ENCODE measurements around the gene CLDN3. TPM values are rescaled to one million over a fixed set of nuclear protein-coding genes. Genes with fewer than 3 reads are reported as not detected.

Gene CLDN3
- total and polyA plus RNA-seq, 10 of the 15 experiments (the other 5 are each of a cell fraction or from before 2014, with no cell fraction given), result 0.05 TPM; not detected in 9

DNA sequence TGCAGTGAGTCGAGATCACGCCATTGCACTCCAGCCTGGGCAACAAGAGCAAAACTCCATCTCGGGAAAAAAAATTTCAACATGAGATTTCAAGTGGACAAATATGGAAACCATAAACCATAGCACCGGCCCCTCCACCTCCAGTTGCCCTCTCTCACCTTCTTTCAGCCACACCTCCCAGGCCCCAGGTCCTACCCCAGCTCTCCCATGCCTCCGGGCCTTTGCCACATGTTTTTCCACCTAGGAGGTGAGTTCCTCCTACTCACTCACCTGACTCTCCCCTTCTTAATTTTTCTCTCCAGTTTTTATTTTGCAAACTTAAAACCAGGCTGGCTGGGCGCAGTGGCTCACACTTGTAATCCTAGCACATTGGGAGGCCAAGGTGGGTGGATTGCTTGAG, 47.1 kb upstream of the CLDN3 start:
- FAIRE-seq (no peak), DNase-seq (ENCODE audit: low read depth, low spot score) (no peak), ATAC-seq (no peak)
- no peaks in the 10 kb centered on the region for H3K36me3 ChIP-seq (ENCODE audit: control insufficient read depth in 2 of 2, insufficient read depth in 2 of 2, low read length in 1 of 2)
- TF ChIP-seq USF2 (IDR thresholded peaks at IDR 0.05; ENCODE audit: borderline replicate concordance, low read depth, low read length) (no peak), ZZZ3 (IDR thresholded peaks at IDR 0.05; ENCODE audit: control insufficient read depth, insufficient read length, low read depth) (no peak), MEF2A (IDR thresholded peaks at IDR 0.05; ENCODE audit: insufficient read depth, low read depth, low read length) (no peak), BMI1 (IDR thresholded peaks at IDR 0.05; ENCODE audit: borderline replicate concordance) (no peak), MYB (IDR thresholded peaks at IDR 0.05; ENCODE audit: borderline replicate concordance, low read depth, low read length) (no peak), ZSCAN29 (IDR thresholded peaks at IDR 0.05) (no peak), CREM (IDR thresholded peaks at IDR 0.05; ENCODE audit: low read depth) (no peak), NR2F1 (conservative IDR thresholded peaks at IDR 0.05) (no peak), SMAD1 (IDR thresholded peaks at IDR 0.05; ENCODE audit: low read depth, partially characterized antibody) (no peak), FOXK2 (IDR thresholded peaks at IDR 0.05) (no peak), SREBF2 (IDR thresholded peaks at IDR 0.05; ENCODE audit: low read length) (no peak), MEF2B (IDR thresholded peaks at IDR 0.05; ENCODE audit: partially characterized antibody, poor library complexity, severe bottlenecking) (no peak), KDM1A (IDR thresholded peaks at IDR 0.05; ENCODE audit: borderline replicate concordance) (no peak), IKZF1 (conservative IDR thresholded peaks at IDR 0.05) (no peak), POLR2AphosphoS5 (IDR thresholded peaks at IDR 0.05; ENCODE audit: low read length) (no peak), NRF1 (conservative IDR thresholded peaks at IDR 0.05; ENCODE audit: low read depth, low read length) (no peak), SP1 (IDR thresholded peaks at IDR 0.05; ENCODE audit: low read depth, low read length) (no peak), ATF3 (IDR thresholded peaks at IDR 0.05; ENCODE audit: borderline replicate concordance, extremely low read depth, low read depth, low read length) (no peak), CHD2 (IDR thresholded peaks at IDR 0.05; ENCODE audit: borderline replicate concordance, low read depth, low read length) (no peak)
- H3K27ac ChIP-seq (ENCODE audit: control insufficient read depth, insufficient read depth), result no peak overlapping the region
- no peaks in the 10 kb centered on the region for H3K79me2 ChIP-seq (ENCODE audit: control insufficient read depth, insufficient read depth, low read length)
- POLR2A ChIA-PET, result no interaction called here
- WGBS (ENCODE audit: insufficient coverage, insufficient replicate concordance, low lambda C conversion rate, missing lambda C conversion rate), result 37% methylated on average over 6 of the region's 6 CpGs
- H3K9ac ChIP-seq (ENCODE audit: control insufficient read depth, insufficient read depth, low read length), result no peak overlapping the region
- intact Hi-C loops (cut with micrococcal nuclease; ENCODE audit: unreplicated experiment), result no loop called here
- RAD21 ChIA-PET (ENCODE audit: unreplicated experiment), result no interaction called here
- H3K4me2 ChIP-seq (ENCODE audit: control insufficient read depth, insufficient read depth), result no peak overlapping the region
- H3K27me3 ChIP-seq (replicated peaks in 1 of 2; ENCODE audit: control insufficient read depth in 2 of 2, insufficient read depth in 2 of 2, low read length in 1 of 2), result no peaks in the 10 kb centered on the region; a peak in 1 of 4 replicates
- H2AFZ ChIP-seq (ENCODE audit: control insufficient read depth, low read depth, low read length), result no peak overlapping the region
- H3K9me3 ChIP-seq (replicated peaks; ENCODE audit: control insufficient read depth, insufficient read depth, low read length), result no peaks in the 10 kb centered on the region; the same call in 2 of the 3 replicates
- in situ Hi-C loops (cut with MboI), result no loop called here
- no peaks in the 10 kb centered on the region for H4K20me1 ChIP-seq (ENCODE audit: control insufficient read depth, insufficient read depth)
- SMC1A ChIA-PET (ENCODE audit: uncharacterized antibody, unreplicated experiment), result no interaction called here
- H3K4me1 ChIP-seq (ENCODE audit: control insufficient read depth, insufficient read depth, low read length), result no peaks in the 10 kb centered on the region
- no TSS peak for BruUV-seq (replicated peaks)
- CTCF ChIA-PET, result no interaction called here
- no peak overlapping the region for H3K4me3 ChIP-seq

All from GM12878 (cell line).